HL-60/S4 treated with phorbol 12-myristate 13-acetate at 8.2 ng/mL for 4 days and 3 days (cell line): ENCODE results near the gene ZNF439.
"Not testable (repeated sequence)": the region's sequence is repeated elsewhere in the genome, so short reads cannot be mapped to it uniquely, and the experiment has no call there.

ENCODE experiments used
- in situ Hi-C: fragments of 300-500 bp; cut with MboI; formaldehyde crosslinking; loops from 2 replicates; pipeline ENCODE4 v1.15.0; 2022; ENCODE audit warnings: low sequenced_read_pairs

ZNF439 gene

GRCh38 chr19:11867766-11868165 is 19.2 kb downstream of the ZNF439 start:
- in situ Hi-C loops, result not testable (repeated sequence)

DNA sequence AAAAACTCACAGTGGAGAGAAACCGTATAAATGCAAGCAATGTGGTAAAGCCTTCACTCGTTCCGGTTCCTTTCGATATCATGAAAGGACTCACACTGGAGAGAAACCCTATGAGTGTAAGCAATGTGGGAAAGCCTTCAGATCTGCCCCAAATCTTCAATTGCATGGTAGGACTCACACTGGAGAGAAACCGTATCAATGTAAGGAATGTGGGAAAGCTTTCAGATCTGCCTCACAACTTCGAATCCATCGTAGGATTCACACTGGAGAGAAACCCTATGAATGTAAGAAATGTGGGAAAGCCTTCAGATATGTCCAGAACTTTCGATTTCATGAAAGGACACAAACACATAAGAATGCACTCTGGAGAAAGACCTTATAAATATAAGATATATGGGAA is 19.7 kb downstream of the ZNF439 start:
- in situ Hi-C loops, result no loop called here

DNA sequence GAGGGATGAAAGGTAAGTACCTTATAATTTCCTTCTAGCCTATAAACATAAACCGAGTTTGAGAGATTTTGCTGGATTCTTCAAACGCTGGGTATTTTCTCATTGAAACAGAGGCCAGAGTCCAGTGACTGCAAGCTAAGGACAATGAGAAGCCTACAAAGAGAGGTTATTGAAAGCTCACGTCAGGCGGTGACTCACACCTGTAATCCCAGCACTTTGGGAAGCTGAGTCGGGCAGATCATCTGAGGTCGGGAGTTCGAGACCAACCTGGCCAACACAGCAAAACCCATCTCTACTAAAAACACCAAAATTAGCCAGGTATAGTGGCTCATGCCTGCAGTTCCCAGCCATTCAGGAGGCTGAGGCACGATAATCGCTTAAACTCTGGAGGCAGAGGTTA is 24.1 kb downstream of the ZNF439 start:
- in situ Hi-C loops, result no loop called here

DNA sequence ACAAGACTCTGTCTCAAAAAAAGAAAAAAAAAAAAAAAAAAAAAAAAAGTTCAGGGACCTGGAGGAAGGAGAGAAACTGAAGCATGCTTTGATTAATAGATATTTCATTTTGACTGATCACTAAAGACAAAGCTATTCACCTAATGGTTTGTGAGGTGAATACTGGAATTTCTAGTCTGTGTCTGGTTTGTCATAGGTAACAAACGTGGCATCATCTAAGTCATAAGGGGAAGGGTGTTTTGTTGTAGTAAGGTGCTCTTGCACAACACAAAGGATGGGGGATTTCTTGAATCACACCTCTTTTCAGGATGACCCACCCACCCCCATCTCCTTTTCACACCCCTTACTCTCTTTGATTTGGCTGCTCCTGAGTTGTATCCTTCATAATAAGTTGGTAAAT is 25.2 kb downstream of the ZNF439 start:
- in situ Hi-C loops, result no loop called here

DNA sequence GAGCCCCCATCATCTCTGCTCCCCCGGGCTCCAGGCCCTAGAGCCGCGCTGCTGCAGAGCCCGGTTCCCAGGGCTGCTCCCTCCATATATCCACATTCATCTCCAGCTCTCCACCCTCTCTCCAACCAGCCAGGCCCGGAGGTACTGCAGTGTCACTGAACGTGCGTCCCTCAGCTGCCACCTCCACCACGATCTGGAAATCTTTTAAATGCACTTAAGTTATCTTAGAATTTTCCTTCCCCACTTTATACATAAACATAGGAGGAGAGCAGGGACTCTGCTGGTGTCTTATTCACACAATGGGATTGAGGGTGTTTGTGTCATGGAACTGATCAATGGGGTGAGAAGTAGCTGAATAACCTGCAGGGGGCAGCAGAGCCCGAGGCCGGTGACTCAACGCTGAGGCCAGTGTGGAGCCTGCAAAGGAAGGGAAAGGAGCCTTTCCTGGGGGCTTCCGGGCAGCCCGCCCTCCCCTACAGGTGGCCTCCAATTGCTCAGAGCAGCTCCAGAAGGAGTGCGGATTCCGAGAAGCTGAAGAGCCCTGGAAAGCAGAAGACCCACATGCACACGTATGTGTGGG is 31.3 kb downstream of the ZNF439 start:
- in situ Hi-C loops, result not testable (repeated sequence)

DNA sequence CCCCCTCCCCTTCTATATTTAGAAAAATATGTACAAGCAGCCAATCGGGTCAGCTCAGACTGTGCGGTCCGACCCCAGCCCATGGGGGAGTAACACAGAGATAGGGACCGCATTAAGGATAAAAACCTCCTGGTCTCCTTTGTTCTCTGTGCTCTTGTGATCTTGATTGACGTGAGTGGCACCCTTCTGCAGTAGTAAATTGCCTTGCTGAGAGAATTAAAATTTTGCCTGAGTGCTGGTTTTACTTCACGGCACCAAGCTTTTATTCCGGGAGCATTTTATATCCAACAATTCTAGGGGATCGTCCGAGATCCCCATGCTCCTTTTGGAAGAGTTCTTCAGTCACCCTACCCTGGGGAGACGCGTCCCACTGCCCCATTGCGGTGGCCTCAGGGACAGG is 32.1 kb downstream of the ZNF439 start:
- in situ Hi-C loops, result no loop called here

DNA sequence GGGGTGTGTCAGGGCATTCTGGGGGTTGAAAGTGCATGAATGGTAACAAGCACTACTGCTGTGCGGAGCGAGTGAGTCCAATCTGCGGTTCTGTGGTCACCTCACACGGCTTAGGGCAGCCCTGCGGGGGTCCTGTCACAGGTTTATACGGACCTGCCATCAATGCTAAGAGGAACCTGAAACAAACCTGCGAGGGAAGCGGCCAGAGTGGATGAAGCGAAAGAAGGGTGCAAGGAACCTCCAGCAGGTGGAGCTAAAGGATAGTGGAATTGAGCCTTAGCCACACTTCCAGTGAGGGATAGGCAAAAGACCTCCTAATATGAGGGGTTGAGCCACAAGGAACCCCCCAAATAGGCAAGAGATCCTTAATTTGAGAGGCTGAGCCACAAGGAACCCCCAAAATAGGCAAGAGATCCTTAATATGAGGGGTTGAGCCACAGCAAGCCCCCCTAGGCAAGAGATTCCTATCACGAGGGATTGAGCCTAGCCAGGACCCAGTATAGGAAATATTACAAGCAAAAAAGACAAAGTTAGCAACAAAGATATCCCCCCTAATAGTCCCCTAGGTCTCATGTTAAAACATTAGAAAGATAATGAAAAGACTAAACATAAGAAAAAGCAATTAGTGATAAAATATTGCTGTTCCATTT is 32.8 kb downstream of the ZNF439 start:
- in situ Hi-C loops, result no loop called here

GRCh38 chr19:11882606-11883005 is 34.1 kb downstream of the ZNF439 start:
- in situ Hi-C loops, result no loop called here

DNA sequence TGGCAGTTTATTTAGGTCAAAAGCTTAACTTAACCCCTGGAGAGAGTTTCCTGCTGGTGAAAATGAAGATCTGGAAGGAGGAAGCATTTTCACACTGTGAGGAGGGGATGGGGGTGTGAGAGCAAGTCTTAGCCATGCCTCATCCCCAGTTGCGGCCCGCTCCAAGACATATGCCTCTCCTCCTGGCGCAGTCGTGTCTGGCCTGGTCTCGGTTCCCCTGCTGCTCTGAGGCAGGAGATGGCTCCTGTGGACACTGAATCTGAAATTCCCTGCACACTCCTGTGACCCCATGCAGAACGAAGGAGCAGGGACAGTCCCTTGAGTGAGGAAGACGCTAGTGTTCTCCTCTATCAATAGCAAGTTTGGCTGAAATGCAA is 38.7 kb downstream of the ZNF439 start:
- in situ Hi-C loops, result no loop called here

DNA sequence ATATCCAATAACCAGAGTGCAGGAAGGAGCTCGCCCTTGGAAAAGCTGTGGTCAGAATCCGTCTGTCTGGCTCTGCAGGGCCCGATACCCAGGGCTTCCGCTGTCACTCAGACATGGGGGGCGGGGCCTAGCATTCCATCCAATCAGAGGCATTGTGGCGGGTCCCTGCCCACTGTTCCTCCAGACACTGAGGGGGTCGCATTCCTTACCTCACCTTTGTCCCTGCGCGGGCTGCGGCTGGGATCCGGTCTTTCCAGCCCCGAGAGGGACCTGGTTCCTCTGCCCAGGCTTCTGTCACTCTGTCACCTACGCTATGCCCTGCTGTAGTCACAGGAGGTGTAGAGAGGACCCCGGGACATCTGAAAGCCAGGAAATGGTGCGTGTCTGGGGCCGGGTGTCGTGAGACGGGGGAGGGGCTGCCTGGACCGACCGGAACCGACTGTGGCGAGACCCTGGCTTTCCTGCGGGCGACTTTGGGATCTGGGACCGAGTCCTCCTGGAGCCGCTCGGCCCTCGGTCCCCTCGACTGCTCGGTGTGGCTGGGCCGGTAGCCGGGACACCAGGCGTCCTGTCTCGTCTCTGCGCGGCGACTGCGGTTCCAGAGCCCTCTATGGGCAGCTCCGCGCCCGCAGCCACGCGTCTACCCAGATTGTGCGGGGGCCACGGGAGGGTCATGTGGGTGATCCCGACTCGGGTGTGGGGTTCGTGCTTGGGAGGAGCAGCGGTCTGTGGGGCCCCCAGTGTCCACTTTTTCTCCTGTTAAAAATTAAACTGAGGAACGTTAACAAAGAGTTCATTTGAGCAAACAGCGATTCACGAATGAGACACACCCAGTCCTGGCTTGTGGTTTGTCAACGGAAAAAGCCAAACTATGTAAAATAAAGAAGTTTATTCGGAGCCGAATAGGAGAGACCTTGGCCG is 39.3 kb downstream of the ZNF439 start, which contains the start of gene ZNF69:
TSS of gene ZNF69 (plus strand) at position 172 of the 921 bp plus-strand sequence. CDS start at position 314, 142 bp downstream.
- in situ Hi-C loops, result no loop called here

GRCh38 chr19:11889901-11890300 is 41.4 kb downstream of the ZNF439 start:
- in situ Hi-C loops, result not testable (repeated sequence)

DNA sequence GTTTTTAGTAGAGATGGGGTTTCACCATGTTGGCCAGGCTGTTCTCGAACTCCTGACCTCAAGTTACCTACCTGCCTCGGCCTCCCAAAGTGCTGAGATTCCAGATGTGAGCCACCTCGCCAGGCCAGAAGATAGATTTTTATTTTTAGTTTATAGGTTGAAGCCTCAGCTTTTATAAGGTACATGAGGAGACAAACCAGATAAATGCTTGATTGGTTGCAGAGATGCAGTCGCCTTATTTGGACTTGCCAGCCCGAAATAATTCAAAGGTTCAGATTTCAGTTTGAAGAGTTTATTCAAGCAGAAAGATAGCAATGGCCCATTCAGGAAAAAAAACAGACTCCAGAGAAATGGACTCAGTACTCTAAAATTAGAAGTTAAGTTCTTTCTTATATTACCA is 42.1 kb downstream of the ZNF439 start:
- in situ Hi-C loops, result no loop called here

DNA sequence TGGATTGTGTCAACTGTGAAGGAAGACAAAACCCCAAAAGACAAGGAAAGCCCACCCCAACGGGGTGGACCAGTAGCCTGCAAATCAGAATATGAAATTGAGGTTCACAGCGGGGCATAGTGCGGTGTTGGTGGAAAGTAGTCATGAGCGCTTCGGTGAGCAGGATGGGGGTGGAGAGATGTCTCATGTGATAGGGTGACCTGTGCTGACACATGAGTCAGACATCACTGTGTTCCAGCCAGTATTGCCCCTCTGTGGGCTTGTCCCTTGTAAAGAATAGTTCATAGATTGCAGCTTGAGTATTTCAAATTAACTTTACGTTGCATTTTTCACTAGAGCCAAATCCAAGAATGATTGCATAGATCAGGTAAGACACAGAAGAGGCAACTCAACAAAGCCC is 46.3 kb downstream of the ZNF439 start:
- in situ Hi-C loops, result no loop called here

DNA sequence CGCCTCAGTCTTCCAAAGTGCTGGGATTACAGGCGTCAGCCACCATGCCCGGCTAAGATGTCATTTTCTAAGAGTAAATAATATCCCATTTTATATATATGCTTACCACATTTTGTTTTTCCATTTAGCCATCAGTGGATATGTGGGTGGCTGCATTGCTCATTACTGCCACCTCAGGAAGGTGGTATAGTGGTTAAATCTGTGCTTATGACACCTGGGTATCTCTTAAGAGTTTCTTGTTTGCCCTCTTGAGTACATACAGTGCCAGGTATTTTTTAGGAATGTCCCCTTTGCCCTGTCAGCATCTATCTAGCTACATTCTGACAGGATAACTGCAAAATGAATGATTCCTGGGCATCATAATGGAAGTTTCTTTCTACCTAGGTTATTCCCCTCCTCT is 53.7 kb downstream of the ZNF439 start:
- in situ Hi-C loops, result no loop called here

DNA sequence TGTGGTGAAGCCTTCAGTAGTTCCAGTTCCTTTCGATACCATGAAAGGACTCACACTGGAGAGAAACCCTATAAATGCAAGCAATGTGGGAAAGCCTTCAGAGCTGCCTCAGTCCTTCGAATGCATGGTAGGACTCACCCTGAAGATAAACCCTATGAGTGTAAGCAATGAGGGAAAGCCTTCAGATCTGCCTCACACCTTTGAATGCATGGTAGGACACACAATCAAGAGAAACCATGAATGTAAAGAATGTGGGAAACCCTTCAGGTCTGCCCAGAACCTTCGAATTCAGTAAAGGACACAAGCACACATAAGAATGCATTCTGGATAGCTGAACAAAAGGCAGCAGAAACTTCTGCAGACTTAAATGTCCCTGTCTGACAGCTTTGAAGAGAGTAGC is 57.4 kb downstream of the ZNF439 start:
- in situ Hi-C loops, result no loop called here

DNA sequence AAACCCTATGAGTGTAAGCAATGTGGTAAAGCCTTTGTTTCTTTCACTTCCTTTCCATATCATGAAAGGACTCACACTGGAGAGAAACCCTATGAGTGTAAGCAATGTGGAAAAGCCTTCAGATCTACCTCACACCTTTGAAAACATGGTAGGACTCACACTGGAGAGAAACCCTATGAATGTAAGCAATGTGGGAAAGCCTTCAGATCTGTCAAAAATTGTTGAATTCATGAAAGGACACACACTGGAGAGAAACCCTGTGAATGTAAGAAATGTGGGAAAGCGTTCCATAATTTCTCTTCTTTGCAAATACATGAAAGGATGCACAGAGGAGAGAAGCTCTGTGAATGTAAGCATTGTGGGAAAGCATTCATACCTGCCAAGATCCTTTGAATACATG is 63.4 kb downstream of the ZNF439 start:
- in situ Hi-C loops, result not testable (repeated sequence)

DNA sequence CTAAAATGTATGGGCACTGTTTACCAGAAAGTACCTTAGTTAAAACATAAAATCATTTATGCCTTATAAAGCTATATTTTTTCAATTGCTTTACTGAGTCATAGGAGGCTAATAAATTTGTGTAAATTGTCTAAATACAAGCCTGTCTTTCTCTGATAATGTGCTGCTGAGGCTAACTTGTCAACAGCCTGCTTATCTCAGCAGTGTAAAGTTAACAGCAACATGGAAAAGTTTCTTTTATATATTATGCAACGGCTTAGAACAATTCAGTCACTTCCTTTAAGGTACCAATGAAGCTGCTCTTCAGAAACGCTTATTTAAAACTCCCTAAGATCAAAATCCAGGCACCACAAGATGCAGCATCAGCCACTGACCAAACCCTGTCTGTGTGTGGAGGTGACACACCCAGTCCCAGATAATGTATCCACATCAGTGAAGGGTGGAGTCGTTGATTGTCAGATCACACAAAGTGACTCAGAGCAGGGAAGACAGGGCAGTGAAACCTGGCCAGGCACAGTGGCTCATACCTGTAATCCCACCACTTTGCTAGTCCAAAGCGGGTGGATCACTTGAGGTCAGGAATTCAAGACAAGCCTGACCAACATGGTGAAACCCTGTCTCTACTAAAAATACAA is 66.0 kb downstream of the ZNF439 start:
- in situ Hi-C loops, result not testable (repeated sequence)
